Renal cortex interstitium (tissue), 15 donors: ENCODE results near the gene OR8J1. TPM values are rescaled to one million over a fixed set of nuclear protein-coding genes. Genes with fewer than 3 reads are reported as not detected.
"Not testable (repeated sequence)": the region's sequence is repeated elsewhere in the genome, so short reads cannot be mapped to it uniquely, and the experiment has no call there.

Experiments used
- DNase-seq, 11 donors: peaks; one replicate each; pipeline ENCODE4 v3.0.0-alpha.2; 2013; ENCODE audit warnings: low read depth in 9 of 11, low spot score in 4 of 11; ENCODE audit errors: extremely low read depth in 1 of 11
- long read RNA-seq, 16 experiments: transcript quantifications; one replicate each; lab custom pipeline, GENCODE V29; 2026
- polyA plus RNA-seq, 3 donors: library from polyadenylated mRNA; unstranded; fragments of 120-200 nt; gene quantifications; one replicate each; pipeline ENCODE4 v1.2.1, GENCODE V29; 2013; ENCODE audit not compliant: insufficient read length in 3 of 3

Gene OR8J1
- polyA plus RNA-seq, result not detected
- long read RNA-seq, donor 1, result 0 reads
- long read RNA-seq, donor 2, result 0 reads
- long read RNA-seq, donor 3, result 0 reads
- long read RNA-seq, donor 4, result 0 reads
- long read RNA-seq, donor 5, result 0 reads
- long read RNA-seq, donor 6, result 0 reads
- long read RNA-seq, donor 7, result 0 reads
- long read RNA-seq, donor 8, result 0 reads
- long read RNA-seq, donor 9, result 0 reads
- long read RNA-seq, donor 10, result 0 reads
- long read RNA-seq, donor 11, result 0 reads
- long read RNA-seq, donor 12, result 0 reads
- long read RNA-seq, donor 13, result 0 reads
- long read RNA-seq, donor 14, result 0 reads
- long read RNA-seq, donor 15, result 0 reads
- long read RNA-seq, donor 16, result 0 reads

GRCh38 chr11:56353991-56354390, at the start of gene OR8J1:
OR8J1 (plus strand) TSS chr11:56354291; CDS start chr11:56360247, 5,956 bp downstream.
- DNase-seq, result no peak

GRCh38 chr11:56307836-56308235, 46.3 kb upstream of the OR8J1 start:
- DNase-seq, result no peak

- DNase-seq, result no peak
Measured at GRCh38 chr11:56314844-56315243, 39.2 kb upstream of the OR8J1 start, which contains the start of gene OR8K3. OR8K3 (plus strand) TSS chr11:56315144; CDS start chr11:56318307, 3,163 bp downstream.

GRCh38 chr11:56331861-56332491, 22.1 kb upstream of the OR8J1 start:
- DNase-seq, result no peak

DNA sequence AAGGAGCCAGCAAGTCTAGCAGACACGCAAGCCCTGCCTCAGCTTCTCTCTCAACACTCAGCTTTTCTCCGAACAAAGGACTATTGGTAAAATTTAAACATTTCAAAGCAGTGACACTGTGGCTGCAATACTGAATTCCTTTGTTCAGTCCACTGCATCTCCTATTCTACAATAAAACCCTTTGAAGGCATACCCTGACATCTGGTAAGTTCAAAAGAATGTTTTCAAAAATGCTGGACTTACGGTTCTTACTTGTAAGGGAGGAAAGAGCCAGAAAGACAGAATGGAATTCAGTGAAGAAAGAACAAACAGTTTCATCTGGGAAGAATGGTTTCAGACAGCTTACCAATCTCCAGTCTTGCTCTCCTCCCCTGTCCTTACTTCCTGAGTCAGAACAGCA, 20.9 kb upstream of the OR8J1 start:
- DNase-seq, result no peak

DNA sequence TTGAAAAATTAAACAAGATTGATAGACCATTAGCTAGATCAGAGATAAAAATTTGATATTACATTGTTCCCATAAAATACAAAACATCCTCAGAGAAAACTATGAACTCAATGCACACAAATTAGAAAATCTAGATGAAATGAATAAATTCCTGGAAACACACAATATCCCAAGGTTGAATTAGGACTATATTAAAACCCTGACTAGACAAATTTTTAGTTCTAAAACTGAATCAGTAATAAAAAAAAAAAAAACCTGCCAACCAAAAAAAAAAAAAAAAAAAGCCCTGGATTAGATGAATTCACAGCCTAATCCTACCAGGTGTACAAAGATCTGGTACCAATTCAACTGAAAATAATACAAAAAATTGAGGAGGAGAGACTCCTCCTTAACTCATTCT, 13.8 kb upstream of the OR8J1 start:
- no peak for DNase-seq

GRCh38 chr11:56345739-56346138, 8.4 kb upstream of the OR8J1 start, which contains the start of gene OR8K1:
OR8K1 (plus strand) TSS chr11:56346039; CDS start chr11:56346039, 0 bp downstream.
- DNase-seq, result no peak

GRCh38 chr11:56375324-56375723, 21.2 kb downstream of the OR8J1 start, which contains the start of gene OR8U1:
OR8U1 (plus strand) TSS chr11:56375624; CDS start chr11:56375624, 0 bp downstream.
- DNase-seq, result no peak

GRCh38 chr11:56380120-56380519, 26.0 kb downstream of the OR8J1 start:
- DNase-seq, result no peak

DNA sequence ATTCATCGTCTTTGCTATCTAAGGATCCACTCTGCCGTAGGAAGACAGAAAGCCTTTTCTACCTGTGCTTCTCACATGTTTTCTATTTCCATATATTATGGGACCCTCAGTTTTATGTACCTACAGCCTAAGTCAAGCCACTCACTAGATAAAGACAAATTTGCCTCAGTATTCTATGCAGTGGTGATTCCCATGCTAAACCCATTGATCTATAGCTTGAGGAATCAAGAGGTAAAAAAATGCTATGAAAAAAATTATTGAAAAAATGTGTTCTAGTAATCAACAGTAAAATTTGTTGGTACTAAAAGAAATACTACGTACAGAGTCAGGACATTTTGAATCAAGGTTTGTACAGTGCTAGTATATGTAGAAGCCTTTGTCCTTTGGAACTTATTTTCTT, 40.3 kb downstream of the OR8J1 start:
- DNase-seq, result no peak

- DNase-seq, result no peak
Measured at GRCh38 chr11:56396047-56396446, 42.0 kb downstream of the OR8J1 start.

DNA sequence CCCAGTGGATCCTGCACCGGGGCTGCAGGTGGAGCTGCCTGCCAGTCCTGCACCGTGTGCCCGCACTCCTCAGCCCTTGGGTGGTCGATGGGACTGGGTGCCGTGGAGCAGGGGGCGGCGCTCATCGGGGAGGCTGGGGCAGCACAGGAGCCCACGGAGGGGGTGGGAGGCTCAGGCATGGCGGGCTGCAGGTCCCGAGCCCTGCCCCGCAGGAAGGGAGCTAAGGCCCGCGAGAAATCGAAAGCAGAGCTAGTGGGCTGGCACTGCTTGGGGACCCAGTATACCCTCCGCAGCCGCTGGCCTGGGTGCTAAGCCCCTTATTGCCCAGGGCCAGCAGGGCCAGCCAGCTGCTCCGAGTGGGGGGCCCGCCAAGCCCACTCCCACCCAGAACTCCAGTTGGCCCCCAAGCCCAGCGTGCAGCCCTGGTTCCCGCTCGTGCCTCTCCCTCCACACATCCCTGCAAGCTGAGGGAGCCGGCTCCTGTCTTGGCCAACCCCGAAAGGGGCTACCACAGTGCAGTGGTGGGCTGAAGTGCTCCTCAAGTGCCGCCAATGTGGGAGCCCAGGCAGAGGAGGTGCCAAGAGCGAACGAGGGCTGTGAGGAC, 47.9 kb downstream of the OR8J1 start:
- not testable (repeated sequence) for DNase-seq

- no peak for DNase-seq
Measured at GRCh38 chr11:56404393-56404792, 50.3 kb downstream of the OR8J1 start.

GRCh38 chr11:56410801-56411200, 56.7 kb downstream of the OR8J1 start:
- no peak for DNase-seq

Other genes starting within 250 kb of the OR8J1 start
- not detected for gene OR8H3, start 231.9 kb upstream of the OR8J1 start, polyA plus RNA-seq
- not detected for gene OR8J3, start 214.1 kb upstream of the OR8J1 start, polyA plus RNA-seq
- gene OR8K5, start 194.0 kb upstream of the OR8J1 start, polyA plus RNA-seq, result not detected
- gene OR5J2, start 177.7 kb upstream of the OR8J1 start, polyA plus RNA-seq, result not detected
- not detected for gene OR5T2, start 120.0 kb upstream of the OR8J1 start, polyA plus RNA-seq
- not detected for gene OR5T3, start 102.0 kb upstream of the OR8J1 start, polyA plus RNA-seq
- not detected for gene OR5T1, start 80.1 kb upstream of the OR8J1 start, polyA plus RNA-seq
- gene OR8H1, start 62.0 kb upstream of the OR8J1 start, polyA plus RNA-seq, result not detected
- gene OR8K3, start 39.1 kb upstream of the OR8J1 start, polyA plus RNA-seq, result not detected
- gene OR8K1, start 8.3 kb upstream of the OR8J1 start, polyA plus RNA-seq, result not detected
- gene OR8U1, start 21.3 kb downstream of the OR8J1 start, polyA plus RNA-seq, result not detected
- not detected for gene OR5AL1, start 58.4 kb downstream of the OR8J1 start, polyA plus RNA-seq
- not detected for gene OR5M3, start 119.1 kb downstream of the OR8J1 start, polyA plus RNA-seq
- gene OR5M8, start 137.1 kb downstream of the OR8J1 start, polyA plus RNA-seq, result not detected
- gene OR5M11, start 189.0 kb downstream of the OR8J1 start, polyA plus RNA-seq, result not detected
- gene OR5M10, start 223.4 kb downstream of the OR8J1 start, polyA plus RNA-seq, result not detected